AG04449 (cell line): ENCODE results near the gene RYR2.
"Not testable (repeated sequence)": the region's sequence is repeated elsewhere in the genome, so short reads cannot be mapped to it uniquely, and the experiment has no call there.

Experiments
- CTCF ChIA-PET: fragments of 350-600 bp; formaldehyde crosslinking; extraction: SDS; loops from one replicate; lab custom pipeline; 2021; ENCODE audit warnings: antibody characterized with exemption; lab: Yijun Ruan, JAX
- POLR2A ChIA-PET: fragments of 400-600, 350-600 bp; formaldehyde crosslinking; extraction: SDS; loops from one replicate; lab custom pipeline; 2020; ENCODE audit warnings: antibody characterized with exemption, inconsistent platforms; lab: Yijun Ruan, JAX
- DNase-seq: peaks from one replicate; pipeline ENCODE4 v3.0.0-alpha.2; 2010; ENCODE audit warnings: low read depth, low spot score
- H3K4me3 ChIP-seq: 2 replicates; pipeline ENCODE4 v1.5.1; 2011; ENCODE audit warnings: low read depth, mild to moderate bottlenecking, control low read depth, low read length
- CTCF ChIP-seq: IDR thresholded peaks from one replicate; pipeline ENCODE4 v1.5.1; 2011; ENCODE audit warnings: mild to moderate bottlenecking, moderate library complexity, low read length, control low read depth, inconsistent platforms; ENCODE audit not compliant: insufficient read depth; ENCODE audit errors: missing control alignments

RYR2 gene

GRCh38 chr1:237838320-237838719 is 796.3 kb downstream of the RYR2 start:
- no peak overlapping the region for H3K4me3 ChIP-seq
- POLR2A ChIA-PET, result no interaction called here
- DNase-seq, result no peak
- TF ChIP-seq CTCF, result no peak
- CTCF ChIA-PET, result no interaction called here

GRCh38 chr1:237838904-237839534 is 797.0 kb downstream of the RYR2 start:
- H3K4me3 ChIP-seq, result no peak overlapping the region
- TF ChIP-seq CTCF, result no peak
- ChIA-PET POLR2A (no interaction called here), CTCF (no interaction called here)
- DNase-seq, result no peak

- DNase-seq, result no peak
- CTCF ChIA-PET, result no interaction called here
- POLR2A ChIA-PET, result no interaction called here
- TF ChIP-seq CTCF, result no peak
- H3K4me3 ChIP-seq, result no peak overlapping the region
These were observed 799.5 kb downstream of the RYR2 start for GRCh38 chr1:237841485-237841884.

GRCh38 chr1:237843516-237843915 is 801.5 kb downstream of the RYR2 start:
- CTCF ChIA-PET, DNase-seq, H3K4me3 ChIP-seq, POLR2A ChIA-PET: not testable (repeated sequence)

GRCh38 chr1:237851210-237851845 is 809.3 kb downstream of the RYR2 start:
- CTCF ChIA-PET, result no interaction called here
- POLR2A ChIA-PET, result no interaction called here
- H3K4me3 ChIP-seq, result no peak overlapping the region
- peak; percentile 37 for TF ChIP-seq CTCF
- DNase-seq, result no peak

GRCh38 chr1:237852342-237852741 is 810.4 kb downstream of the RYR2 start:
- no peak for TF ChIP-seq CTCF
- no peak overlapping the region for H3K4me3 ChIP-seq
- DNase-seq, result no peak
- POLR2A ChIA-PET, result no interaction called here
- CTCF ChIA-PET, result no interaction called here

- no peak overlapping the region for H3K4me3 ChIP-seq
- no peak for TF ChIP-seq CTCF
- DNase-seq, result no peak
- CTCF ChIA-PET, result no interaction called here
- POLR2A ChIA-PET, result no interaction called here
These were observed 815.5 kb downstream of the RYR2 start for GRCh38 chr1:237857455-237857854.
